HepG2 (cell line): Measurements from ENCODE around the gene NOL12. TPM values are rescaled to one million over a fixed set of nuclear protein-coding genes. Genes with fewer than 3 reads are reported as not detected.

Source experiments
- GTF3A ChIP-seq: sonication (generic); formaldehyde crosslinking; conservative IDR thresholded peaks from 2 replicates; pipeline ENCODE4 v1.4.0; 2020; ENCODE audit warnings: mild to moderate bottlenecking, missing genetic modification reagents
- HDAC6 ChIP-seq: fragments of 200-600 bp; sonication (generic); IDR thresholded peaks from 2 replicates; pipeline ENCODE4 v1.7.0; 2017; ENCODE audit warnings: mild to moderate bottlenecking, antibody characterized with exemption, low read length, low read depth
- HNRNPH1 ChIP-seq: fragments of 200-400 bp; formaldehyde crosslinking; optimal IDR thresholded peaks from 2 replicates; pipeline ENCODE3; 2017; ENCODE audit warnings: mild to moderate bottlenecking, low read depth, low read length
- JDP2 ChIP-seq: sonication (generic); formaldehyde crosslinking; IDR thresholded peaks from 2 replicates; pipeline ENCODE4 v1.8.1; 2022; ENCODE audit warnings: missing genetic modification reagents, borderline replicate concordance
- RFXANK ChIP-seq: IDR thresholded peaks from 2 replicates; pipeline ENCODE4 v1.6.1; 2016
- RNF2 ChIP-seq: fragments of 450-650 bp; conservative IDR thresholded peaks from 2 replicates; pipeline ENCODE4 v1.6.1; 2016; ENCODE audit warnings: low read depth
- ZNF441 ChIP-seq: sonication (generic); formaldehyde crosslinking; IDR thresholded peaks from 2 replicates; pipeline ENCODE4 v1.7.0; 2021; ENCODE audit warnings: missing genetic modification reagents, borderline replicate concordance
- ZNF782 ChIP-seq: sonication (generic); formaldehyde crosslinking; IDR thresholded peaks from 2 replicates; pipeline ENCODE4 v1.4.0; 2020; ENCODE audit warnings: missing genetic modification reagents, mild to moderate bottlenecking, borderline replicate concordance
- polyA plus RNA-seq, 8 experiments: library from polyadenylated mRNA; depleted of rRNA in 3 of 8; stranded (reverse) in 7 of 8; unstranded in 1 of 8; fragments of >200 nt; fragmentation: Illumina TruSeq in 4 of 8; extraction: Trizol in 4 of 8; gene quantifications; 2 replicates each; pipeline versions ENCODE4 v1.2.1 to v1.2.3, GENCODE V29; 2011 to 2016; ENCODE audit warnings: low read depth in 4 of 8, missing spikeins in 1 of 8, mixed read lengths in 1 of 8; ENCODE audit not compliant: insufficient read depth in 1 of 8
- total RNA-seq, 5 experiments: library from RNA; depleted of rRNA; stranded (reverse); fragments of >200 nt; fragmentation: Illumina TruSeq; extraction: Trizol; gene quantifications; 2 replicates each; pipeline ENCODE4 v1.2.3, GENCODE V29; 2016; ENCODE audit warnings: low read depth in 1 of 5
- TF ChIP-seq, protein P1 (sequence below): IDR thresholded peaks from 2 replicates; pipeline ENCODE4 v1.4.0; 2020; ENCODE audit warnings: mild to moderate bottlenecking, missing genetic modification reagents
- TF ChIP-seq, protein P2 (sequence below): sonication (generic); formaldehyde crosslinking; IDR thresholded peaks from 2 replicates; pipeline ENCODE4 v1.5.0; 2020; ENCODE audit warnings: missing genetic modification reagents
- TF ChIP-seq, protein P3 (sequence below): sonication (generic); formaldehyde crosslinking; conservative IDR thresholded peaks from 2 replicates; pipeline ENCODE4 v1.5.0; 2020; ENCODE audit warnings: missing genetic modification reagents
- TF ChIP-seq, protein P4 (sequence below): sonication (generic); formaldehyde crosslinking; conservative IDR thresholded peaks from 2 replicates; pipeline ENCODE4 v1.4.0; 2020; ENCODE audit warnings: missing genetic modification reagents
- TF ChIP-seq, protein P5 (sequence below): sonication (generic); formaldehyde crosslinking; IDR thresholded peaks from 2 replicates; pipeline ENCODE4 v1.5.1; 2020; ENCODE audit warnings: mild to moderate bottlenecking, missing genetic modification reagents, borderline replicate concordance

The NOL12 gene
- total and polyA plus RNA-seq, 2 of the 13 experiments (the other 11 are each of a cell fraction or from before 2014, with no cell fraction given), result 14.3 to 31.4 TPM

DNA sequence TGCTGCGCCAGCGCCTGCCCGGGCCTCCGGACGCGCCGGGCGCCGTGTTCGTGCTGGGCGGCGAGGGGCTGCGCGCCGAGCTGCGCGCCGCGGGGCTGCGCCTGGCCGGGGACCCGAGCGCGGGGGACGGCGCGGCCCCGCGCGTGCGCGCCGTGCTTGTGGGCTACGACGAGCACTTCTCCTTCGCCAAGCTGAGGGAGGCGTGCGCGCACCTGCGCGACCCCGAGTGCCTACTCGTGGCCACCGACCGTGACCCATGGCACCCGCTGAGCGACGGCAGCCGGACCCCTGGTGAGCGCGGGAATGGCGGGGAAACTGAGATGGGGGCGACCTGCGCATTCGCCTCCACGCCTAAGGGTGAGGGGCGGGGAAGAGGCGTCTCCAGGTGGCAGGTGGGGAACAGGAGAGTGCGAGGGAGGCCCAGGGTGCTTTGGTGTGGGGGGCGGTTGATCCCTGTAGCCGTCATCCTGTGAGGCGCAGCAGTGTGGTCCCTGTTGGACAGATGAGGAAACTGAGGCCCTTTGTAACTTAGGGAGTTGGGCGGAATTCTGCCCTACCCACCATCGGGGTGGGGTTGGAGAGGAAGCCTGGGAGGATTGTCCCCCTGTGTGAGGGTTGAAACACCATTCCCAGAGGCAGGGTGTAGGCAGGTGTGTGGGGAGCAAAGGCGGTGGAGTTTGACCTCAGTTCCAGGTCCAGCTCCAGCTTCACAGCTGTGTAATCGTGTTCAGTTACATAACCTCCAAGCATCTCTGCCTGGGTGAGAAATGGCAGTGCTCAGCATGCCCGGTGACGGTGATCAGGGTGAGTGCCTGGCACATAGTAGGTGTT lies 26.9 kb upstream of the NOL12 start (continued):
- TF ChIP-seq, protein P1, sequence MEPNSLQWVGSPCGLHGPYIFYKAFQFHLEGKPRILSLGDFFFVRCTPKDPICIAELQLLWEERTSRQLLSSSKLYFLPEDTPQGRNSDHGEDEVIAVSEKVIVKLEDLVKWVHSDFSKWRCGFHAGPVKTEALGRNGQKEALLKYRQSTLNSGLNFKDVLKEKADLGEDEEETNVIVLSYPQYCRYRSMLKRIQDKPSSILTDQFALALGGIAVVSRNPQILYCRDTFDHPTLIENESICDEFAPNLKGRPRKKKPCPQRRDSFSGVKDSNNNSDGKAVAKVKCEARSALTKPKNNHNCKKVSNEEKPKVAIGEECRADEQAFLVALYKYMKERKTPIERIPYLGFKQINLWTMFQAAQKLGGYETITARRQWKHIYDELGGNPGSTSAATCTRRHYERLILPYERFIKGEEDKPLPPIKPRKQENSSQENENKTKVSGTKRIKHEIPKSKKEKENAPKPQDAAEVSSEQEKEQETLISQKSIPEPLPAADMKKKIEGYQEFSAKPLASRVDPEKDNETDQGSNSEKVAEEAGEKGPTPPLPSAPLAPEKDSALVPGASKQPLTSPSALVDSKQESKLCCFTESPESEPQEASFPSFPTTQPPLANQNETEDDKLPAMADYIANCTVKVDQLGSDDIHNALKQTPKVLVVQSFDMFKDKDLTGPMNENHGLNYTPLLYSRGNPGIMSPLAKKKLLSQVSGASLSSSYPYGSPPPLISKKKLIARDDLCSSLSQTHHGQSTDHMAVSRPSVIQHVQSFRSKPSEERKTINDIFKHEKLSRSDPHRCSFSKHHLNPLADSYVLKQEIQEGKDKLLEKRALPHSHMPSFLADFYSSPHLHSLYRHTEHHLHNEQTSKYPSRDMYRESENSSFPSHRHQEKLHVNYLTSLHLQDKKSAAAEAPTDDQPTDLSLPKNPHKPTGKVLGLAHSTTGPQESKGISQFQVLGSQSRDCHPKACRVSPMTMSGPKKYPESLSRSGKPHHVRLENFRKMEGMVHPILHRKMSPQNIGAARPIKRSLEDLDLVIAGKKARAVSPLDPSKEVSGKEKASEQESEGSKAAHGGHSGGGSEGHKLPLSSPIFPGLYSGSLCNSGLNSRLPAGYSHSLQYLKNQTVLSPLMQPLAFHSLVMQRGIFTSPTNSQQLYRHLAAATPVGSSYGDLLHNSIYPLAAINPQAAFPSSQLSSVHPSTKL (CRISPR knock-in tag), result peak; percentile 79
- no peak; the same call in 1 of the 2 replicates for TF ChIP-seq JDP2 (CRISPR knock-in tag)
- peak; percentile 72 for TF ChIP-seq HNRNPH1
- TF ChIP-seq ZNF441 (CRISPR knock-in tag), result 0 out of 2 replicates have a peak, but pooled peaks have one; percentile 34
- no peak for TF ChIP-seq HDAC6
- peak; percentile 71; the same call in 1 of the 2 replicates for TF ChIP-seq ZNF782
- TF ChIP-seq, protein P2, sequence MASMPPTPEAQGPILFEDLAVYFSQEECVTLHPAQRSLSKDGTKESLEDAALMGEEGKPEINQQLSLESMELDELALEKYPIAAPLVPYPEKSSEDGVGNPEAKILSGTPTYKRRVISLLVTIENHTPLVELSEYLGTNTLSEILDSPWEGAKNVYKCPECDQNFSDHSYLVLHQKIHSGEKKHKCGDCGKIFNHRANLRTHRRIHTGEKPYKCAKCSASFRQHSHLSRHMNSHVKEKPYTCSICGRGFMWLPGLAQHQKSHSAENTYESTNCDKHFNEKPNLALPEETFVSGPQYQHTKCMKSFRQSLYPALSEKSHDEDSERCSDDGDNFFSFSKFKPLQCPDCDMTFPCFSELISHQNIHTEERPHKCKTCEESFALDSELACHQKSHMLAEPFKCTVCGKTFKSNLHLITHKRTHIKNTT, result no peak
- TF ChIP-seq RFXANK, result 0 out of 2 replicates have a peak, but pooled peaks have one; percentile 23
- TF ChIP-seq, protein P3, sequence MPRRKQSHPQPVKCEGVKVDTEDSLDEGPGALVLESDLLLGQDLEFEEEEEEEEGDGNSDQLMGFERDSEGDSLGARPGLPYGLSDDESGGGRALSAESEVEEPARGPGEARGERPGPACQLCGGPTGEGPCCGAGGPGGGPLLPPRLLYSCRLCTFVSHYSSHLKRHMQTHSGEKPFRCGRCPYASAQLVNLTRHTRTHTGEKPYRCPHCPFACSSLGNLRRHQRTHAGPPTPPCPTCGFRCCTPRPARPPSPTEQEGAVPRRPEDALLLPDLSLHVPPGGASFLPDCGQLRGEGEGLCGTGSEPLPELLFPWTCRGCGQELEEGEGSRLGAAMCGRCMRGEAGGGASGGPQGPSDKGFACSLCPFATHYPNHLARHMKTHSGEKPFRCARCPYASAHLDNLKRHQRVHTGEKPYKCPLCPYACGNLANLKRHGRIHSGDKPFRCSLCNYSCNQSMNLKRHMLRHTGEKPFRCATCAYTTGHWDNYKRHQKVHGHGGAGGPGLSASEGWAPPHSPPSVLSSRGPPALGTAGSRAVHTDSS (CRISPR knock-in tag), result no peak
- TF ChIP-seq RNF2, result no peak
- TF ChIP-seq, protein P4, sequence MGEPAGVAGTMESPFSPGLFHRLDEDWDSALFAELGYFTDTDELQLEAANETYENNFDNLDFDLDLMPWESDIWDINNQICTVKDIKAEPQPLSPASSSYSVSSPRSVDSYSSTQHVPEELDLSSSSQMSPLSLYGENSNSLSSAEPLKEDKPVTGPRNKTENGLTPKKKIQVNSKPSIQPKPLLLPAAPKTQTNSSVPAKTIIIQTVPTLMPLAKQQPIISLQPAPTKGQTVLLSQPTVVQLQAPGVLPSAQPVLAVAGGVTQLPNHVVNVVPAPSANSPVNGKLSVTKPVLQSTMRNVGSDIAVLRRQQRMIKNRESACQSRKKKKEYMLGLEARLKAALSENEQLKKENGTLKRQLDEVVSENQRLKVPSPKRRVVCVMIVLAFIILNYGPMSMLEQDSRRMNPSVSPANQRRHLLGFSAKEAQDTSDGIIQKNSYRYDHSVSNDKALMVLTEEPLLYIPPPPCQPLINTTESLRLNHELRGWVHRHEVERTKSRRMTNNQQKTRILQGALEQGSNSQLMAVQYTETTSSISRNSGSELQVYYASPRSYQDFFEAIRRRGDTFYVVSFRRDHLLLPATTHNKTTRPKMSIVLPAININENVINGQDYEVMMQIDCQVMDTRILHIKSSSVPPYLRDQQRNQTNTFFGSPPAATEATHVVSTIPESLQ (CRISPR knock-in tag), result no peak
- no peak for TF ChIP-seq GTF3A (CRISPR knock-in tag)
- TF ChIP-seq, protein P5, sequence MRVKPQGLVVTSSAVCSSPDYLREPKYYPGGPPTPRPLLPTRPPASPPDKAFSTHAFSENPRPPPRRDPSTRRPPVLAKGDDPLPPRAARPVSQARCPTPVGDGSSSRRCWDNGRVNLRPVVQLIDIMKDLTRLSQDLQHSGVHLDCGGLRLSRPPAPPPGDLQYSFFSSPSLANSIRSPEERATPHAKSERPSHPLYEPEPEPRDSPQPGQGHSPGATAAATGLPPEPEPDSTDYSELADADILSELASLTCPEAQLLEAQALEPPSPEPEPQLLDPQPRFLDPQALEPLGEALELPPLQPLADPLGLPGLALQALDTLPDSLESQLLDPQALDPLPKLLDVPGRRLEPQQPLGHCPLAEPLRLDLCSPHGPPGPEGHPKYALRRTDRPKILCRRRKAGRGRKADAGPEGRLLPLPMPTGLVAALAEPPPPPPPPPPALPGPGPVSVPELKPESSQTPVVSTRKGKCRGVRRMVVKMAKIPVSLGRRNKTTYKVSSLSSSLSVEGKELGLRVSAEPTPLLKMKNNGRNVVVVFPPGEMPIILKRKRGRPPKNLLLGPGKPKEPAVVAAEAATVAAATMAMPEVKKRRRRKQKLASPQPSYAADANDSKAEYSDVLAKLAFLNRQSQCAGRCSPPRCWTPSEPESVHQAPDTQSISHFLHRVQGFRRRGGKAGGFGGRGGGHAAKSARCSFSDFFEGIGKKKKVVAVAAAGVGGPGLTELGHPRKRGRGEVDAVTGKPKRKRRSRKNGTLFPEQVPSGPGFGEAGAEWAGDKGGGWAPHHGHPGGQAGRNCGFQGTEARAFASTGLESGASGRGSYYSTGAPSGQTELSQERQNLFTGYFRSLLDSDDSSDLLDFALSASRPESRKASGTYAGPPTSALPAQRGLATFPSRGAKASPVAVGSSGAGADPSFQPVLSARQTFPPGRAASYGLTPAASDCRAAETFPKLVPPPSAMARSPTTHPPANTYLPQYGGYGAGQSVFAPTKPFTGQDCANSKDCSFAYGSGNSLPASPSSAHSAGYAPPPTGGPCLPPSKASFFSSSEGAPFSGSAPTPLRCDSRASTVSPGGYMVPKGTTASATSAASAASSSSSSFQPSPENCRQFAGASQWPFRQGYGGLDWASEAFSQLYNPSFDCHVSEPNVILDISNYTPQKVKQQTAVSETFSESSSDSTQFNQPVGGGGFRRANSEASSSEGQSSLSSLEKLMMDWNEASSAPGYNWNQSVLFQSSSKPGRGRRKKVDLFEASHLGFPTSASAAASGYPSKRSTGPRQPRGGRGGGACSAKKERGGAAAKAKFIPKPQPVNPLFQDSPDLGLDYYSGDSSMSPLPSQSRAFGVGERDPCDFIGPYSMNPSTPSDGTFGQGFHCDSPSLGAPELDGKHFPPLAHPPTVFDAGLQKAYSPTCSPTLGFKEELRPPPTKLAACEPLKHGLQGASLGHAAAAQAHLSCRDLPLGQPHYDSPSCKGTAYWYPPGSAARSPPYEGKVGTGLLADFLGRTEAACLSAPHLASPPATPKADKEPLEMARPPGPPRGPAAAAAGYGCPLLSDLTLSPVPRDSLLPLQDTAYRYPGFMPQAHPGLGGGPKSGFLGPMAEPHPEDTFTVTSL, result peak; percentile 62; the same call in 1 of the 2 replicates
